ENCODE measurements around the gene LAMA1. TPM values are rescaled to one million over a fixed set of nuclear protein-coding genes. Genes with fewer than 3 reads are reported as not detected.

Gene LAMA1
- total and polyA plus RNA-seq, 2 of the 8 experiments (the other 6 are each of a cell fraction or from before 2014, with no cell fraction given): 30.4 to 48.7 TPM

- TF ChIP-seq CHD7 (IDR thresholded peaks at IDR 0.05; ENCODE audit: insufficient replicate concordance, low read length): no peak
Measured at GRCh38 chr18:6960124-6960523, 157.5 kb downstream of the LAMA1 start (continued).

Measured in H1 (cell line).